Sciatic nerve (tissue), 2 donors: ENCODE measurements around the gene EHHADH. TPM values are rescaled to one million over a fixed set of nuclear protein-coding genes. Genes with fewer than 3 reads are reported as not detected.
A peak's percentile ranks its signal among the peaks of the same experiment; 100 is the strongest.

ENCODE experiments used
- ATAC-seq: fragments of 200-7000 bp; cut with Tn5 transposase; one replicate; pipeline ENCODE4 v1.9.1; 2020; ENCODE audit warnings: mild to moderate bottlenecking, moderate library complexity
- DNase-seq: peaks from one replicate; pipeline ENCODE4 v3.0.0-alpha.2; 2020; ENCODE audit warnings: low spot score
- intact Hi-C: fragments of 100-400 bp; cut with DNase I; formaldehyde crosslinking; loops from one replicate; pipeline ENCODE4 v1.14.2; 2022
- microRNA-seq: library from miRNA; unstranded; fragments of <30 nt; microRNA quantifications from one replicate; pipeline ENCODE4 v1.2.0, GENCODE V29; 2020
- total RNA-seq: library from RNA; stranded (reverse); fragmentation: NEBNext Ultra II Directional; extraction: Animal tissue kit (Norgen Biotek cat#: 25700); gene quantifications from one replicate; pipeline ENCODE4 v1.2.1, GENCODE V29; 2021
- donor health status: DM: no; HTN: no; CAD: no.
- donor health status: DM: no; HTN: no; CAD: no.

The EHHADH gene
- total RNA-seq, 1 donor from 2014 or later, result 6.2 TPM

DNA sequence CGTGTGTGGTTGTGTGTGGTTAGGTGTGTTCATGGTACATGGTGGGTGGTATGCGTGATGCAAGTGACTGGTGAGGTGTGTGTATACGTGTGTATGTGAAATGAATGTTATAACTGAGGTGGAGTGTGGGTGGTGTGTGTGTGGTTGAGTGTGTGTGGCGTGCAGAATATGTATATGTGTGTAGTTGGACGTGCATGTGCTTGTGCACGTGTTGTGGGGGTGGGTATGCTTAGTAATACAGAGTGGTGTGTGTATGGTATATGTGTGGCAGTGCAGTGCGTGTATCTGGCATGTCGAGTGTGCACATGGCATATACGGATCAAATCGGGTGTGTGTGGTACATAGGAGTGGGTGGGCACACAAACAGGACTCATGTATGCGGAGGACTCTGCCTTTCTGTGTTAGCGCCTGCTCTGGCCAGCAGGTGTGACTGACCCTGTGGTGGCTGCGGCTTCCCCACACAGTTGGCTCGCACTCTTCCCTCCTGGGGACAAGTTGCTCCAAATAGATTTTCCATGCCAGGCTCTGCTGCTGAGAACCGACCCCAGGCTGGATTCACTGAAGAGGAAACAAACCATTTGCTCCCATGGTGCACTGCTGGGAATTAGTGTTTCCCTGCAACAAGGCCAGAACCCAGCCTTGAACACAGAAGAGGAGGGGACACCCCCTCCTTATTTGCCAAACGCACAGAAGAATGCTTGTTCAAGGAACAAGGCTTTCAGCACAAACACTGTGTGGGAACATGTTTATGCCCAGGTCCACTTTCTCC lies 99.8 kb downstream of the EHHADH start:
- no peak for DNase-seq

DNA sequence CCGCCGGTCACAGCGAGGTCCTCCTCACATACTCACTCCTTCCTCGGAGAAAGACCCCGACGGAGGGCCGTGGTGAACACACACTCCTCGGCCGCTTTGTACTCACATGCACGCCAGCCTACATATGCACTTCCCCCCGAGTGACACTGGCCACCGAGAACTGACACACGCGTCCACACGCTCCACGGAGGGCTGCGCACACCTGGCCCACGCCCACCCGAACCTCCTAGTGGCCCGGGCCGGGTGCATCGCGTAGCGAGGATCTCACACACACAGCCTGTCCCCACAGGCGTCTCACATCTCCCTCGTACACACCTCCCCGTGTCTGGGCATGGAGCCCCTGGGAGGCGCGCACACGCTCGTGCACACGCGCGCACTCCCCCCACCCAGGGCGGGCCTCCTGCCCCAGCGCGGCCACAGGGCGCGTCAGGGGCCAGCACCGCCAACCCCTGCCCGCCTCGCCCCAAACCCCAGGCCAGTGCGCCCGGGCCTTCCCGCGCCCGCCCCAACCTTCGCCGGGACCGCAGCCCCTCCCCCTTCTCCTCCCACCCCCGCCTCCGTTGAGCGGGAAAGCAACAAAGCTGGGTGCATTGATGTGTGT lies 100.6 kb downstream of the EHHADH start:
- ATAC-seq (peak; percentile 58), DNase-seq (peak; percentile 63)
- intact Hi-C loops, result no loop called here

More for the DNA sequence above, 99.8 kb downstream of the EHHADH start:
- intact Hi-C loops, result no loop called here
- ATAC-seq, result peak; percentile 43

DNA sequence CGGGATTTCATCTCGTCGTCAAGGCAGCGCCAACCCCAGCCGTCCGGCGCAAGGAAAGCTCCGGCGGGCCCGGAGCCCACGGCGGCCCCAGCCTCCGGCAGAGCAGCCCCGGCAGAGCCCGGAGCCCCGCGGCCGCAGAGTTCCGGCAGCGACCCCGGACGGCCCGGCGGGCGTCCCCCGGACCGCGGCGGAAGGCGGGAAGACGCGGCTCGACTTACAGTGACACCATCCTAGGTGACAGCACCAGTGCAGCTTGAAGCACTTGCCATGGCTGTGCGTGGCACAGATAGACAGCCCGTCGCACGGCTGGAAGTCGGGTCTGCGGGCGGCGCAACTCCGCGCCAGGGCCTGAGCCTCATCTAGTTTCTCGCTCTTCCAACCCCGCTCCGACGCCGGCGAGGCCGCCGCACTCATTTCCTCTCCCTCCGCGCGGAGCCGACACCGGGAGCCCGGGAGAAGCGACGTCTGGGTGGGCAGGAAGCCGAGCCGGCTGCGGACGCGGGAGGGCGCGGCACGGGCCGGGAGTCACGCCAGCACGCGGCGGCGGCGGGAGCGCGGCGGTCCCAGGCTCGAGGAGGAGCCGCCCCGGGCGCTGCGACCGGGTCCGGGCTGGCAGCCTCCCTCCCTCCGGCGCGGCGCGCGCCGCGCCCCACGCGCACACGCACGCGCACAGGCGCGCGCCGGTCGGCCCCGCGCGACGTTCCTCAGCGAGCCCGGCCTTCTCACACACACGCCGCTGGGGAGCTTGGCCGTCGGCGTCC lies 101.3 kb downstream of the EHHADH start, which contains the start of gene C3orf70:
TSS of gene C3orf70 (minus strand) at position 651 of the 761 bp plus-strand sequence. CDS start at position 414, 237 bp downstream.
- intact Hi-C loops, result no loop called here
- DNase-seq (peak; percentile 82), ATAC-seq (peak; percentile 77)

DNA sequence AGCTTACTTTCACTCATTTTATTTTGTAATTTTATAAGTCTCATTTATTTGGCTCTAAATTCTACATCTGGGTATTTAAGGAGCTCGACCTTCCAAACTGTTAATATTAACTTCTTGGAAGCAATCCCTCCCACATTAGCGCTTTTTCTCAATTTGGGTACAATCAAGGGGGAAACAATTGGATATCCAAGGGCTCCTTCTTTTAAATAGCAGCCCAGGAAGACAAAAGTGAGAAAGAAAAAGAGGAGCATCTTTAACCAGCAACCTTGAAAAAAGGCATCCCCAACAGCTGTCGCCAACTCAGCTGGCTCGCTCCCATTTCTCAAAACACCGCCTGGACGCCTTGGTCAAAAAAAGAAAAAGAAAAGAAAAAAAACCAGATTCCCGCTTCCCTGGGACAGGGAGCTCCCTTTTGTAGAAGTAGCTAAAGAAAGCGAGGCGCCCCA lies 101.9 kb downstream of the EHHADH start:
- no peak for ATAC-seq
- intact Hi-C loops, result no loop called here
- DNase-seq, result no peak

DNA sequence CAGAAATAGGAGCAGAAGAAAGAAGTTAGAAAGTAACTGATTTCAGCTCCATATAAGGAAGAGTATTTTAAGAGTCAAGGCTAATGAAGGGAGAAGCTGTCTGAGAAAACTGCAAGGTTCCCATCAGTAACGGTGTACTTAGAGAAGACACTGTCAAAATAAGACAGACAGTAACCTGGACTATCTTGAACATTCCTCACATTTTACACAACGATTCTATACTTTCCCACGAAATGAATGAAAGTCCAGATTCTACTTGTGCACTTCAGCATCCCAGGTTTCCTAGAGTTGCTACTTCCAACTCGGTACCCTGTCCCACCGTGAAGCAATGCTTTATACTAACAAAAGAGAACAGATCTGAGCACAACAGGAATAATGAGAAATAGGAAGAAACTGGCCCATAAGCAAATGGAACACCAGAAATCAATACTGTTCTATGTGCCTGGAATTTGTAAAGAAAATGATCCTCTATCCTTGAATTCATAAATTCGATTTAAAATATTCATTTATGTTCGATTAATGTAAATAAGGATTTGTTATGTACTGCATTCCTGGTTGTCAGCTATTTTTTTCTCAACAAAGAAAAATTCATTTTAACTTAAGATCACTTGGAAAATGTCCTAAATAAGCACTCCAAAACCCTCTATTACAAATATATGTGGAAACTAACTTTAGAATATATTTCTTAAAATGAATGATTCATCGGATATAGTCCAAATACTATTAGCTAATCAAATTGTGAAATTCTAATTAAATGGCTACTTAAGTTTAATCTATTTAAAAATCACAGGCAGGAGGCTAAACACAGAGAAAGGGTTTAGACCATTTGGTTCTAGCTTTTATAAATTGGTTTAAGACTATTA lies 102.5 kb downstream of the EHHADH start:
- no peak for ATAC-seq
- intact Hi-C loops, result no loop called here
- no peak for DNase-seq

DNA sequence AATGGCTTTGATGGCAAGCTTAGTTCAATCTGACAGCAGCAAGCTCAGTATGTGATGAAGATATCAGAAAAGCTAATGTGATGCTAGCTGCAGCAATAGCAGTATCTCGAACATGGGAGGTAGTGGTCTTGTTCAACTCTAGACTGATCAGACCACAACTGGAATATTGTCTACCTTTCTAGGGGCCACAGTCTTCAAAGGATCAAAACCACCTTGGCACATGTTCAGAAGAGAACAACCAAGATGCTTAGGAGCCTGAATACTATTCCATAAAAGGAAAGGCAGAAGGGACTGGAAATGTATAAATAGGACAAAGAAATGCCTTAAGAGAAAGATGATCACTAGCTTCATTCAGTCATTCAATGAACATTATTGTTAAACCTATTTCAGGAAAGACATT lies 103.3 kb downstream of the EHHADH start:
- intact Hi-C loops, result no loop called here
- ATAC-seq (no peak), DNase-seq (no peak)

DNA sequence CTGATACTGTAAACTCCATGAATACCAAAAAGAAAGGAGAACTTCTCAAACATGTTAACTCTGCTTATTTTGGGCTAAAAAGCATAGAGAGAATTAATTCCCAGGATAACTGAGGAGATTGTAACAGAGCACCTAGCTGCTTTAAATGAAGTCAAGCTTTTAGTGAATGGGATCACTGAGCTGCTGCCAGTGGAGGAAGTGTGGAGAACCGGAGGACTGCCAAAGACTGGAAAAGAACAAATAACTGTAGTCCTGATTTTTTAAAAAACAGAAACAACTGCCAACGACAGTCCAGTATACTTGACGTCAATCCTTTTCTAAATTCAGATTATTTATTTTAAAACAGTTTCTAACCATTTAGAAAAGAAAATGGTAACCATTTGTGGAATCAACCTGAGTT lies 104.3 kb downstream of the EHHADH start:
- DNase-seq (no peak), ATAC-seq (peak; percentile 61)
- intact Hi-C loops, result no loop called here

DNA sequence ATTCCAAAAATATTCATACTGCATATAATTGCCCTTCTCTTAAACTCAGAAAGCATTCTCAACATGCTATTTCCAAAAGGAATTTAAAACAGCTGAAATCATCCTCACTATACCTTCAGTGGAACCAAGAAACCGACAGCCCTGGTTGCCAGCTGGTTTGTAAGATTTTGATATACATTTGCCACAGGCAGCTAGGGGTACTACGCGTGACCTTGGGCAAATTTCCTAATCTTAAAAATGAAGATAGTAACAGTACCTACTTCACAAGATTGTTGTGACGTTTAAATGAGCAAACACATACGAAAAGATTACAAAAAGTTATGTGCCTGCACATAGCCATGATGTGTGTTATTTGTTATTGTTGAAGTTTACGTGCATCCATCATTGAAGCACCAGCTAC lies 108.3 kb downstream of the EHHADH start:
- no peak for DNase-seq
- no peak for ATAC-seq
- intact Hi-C loops, result no loop called here

DNA sequence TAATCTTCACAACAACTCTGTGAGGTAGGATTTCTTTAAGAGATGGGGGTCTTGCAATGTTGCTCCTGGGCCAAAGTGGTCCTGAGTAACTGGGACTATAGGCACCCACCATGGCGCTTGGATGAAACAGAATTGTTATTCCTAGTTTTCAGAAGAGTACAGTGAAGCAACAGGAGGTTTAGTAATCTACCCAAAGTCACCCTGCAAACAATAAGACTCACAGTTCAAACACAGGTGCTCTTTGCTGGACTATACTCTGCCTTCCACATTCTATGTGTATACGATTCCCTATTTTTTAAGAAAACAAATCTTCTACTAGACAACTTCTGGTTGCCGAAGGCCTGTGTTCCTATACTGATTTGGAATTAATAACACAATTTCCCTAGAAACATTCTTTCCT lies 109.1 kb downstream of the EHHADH start:
- intact Hi-C loops, result no loop called here
- no peak for DNase-seq
- ATAC-seq, result no peak

Small RNAs within 50 kb of the gene (microRNA-seq; reads per million reads assigned to microRNA genes)
- not detected for gene MIR5588

Other genes starting within 250 kb of the EHHADH start
- gene C3orf70, start 101.0 kb downstream of the EHHADH start, total RNA-seq, result 12.9 TPM
- 22.2 TPM for gene MAP3K13, start 109.1 kb upstream of the EHHADH start, total RNA-seq
- 15.1 TPM for gene TMEM41A, start 245.0 kb upstream of the EHHADH start, total RNA-seq